Thyroid gland (tissue), 4 donors: ENCODE measurements around the gene MRPL44. TPM values are rescaled to one million over a fixed set of nuclear protein-coding genes. Genes with fewer than 3 reads are reported as not detected.
"Not testable (repeated sequence)": the region's sequence is repeated elsewhere in the genome, so short reads cannot be mapped to it uniquely, and the experiment has no call there.

Experiments
- DNase-seq, 2 donors: peaks; one replicate each; pipeline ENCODE4 v3.0.0-alpha.2; 2019
- H3K27ac ChIP-seq, 3 donors: fragments of 200-600 bp; sonication (generic); 1 replicate in 2 of 3; 2 replicates in 1 of 3; pipeline ENCODE4 v1.5.1; 2016 to 2019; ENCODE audit warnings: mild to moderate bottlenecking in 1 of 3, moderate library complexity in 1 of 3
- H3K27me3 ChIP-seq: fragments of 200-600 bp; sonication (generic); one replicate; pipeline ENCODE4 v1.5.1; 2019
- H3K36me3 ChIP-seq, 2 donors: fragments of 200-600 bp; sonication (generic); one replicate each; pipeline ENCODE4 v1.5.1; 2016 to 2019
- H3K4me1 ChIP-seq, 2 donors: fragments of 200-600 bp; sonication (generic); one replicate each; pipeline ENCODE4 v1.5.1; 2017 to 2019
- H3K4me3 ChIP-seq, 3 donors: fragments of 200-600 bp; sonication (generic); replicated peaks in 1 of 3; 1 replicate in 2 of 3; 2 replicates in 1 of 3; pipeline ENCODE4 v1.5.1; 2016; ENCODE audit warnings: mild to moderate bottlenecking in 1 of 3
- H3K9me3 ChIP-seq: fragments of 200-600 bp; sonication (generic); one replicate; pipeline ENCODE4 v1.5.1; 2017
- POLR2A ChIP-seq, 2 donors: fragments of 450-650 bp; IDR thresholded peaks; one replicate each; pipeline ENCODE4 v1.6.1; 2017; ENCODE audit warnings: antibody characterized with exemption in 2 of 2, mild to moderate bottlenecking in 2 of 2, moderate library complexity in 1 of 2
- WGBS, 2 donors: methylation state at CpG; one replicate each; pipeline ENCODE4 v1.1.5; 2017; 5-methylcytosine and 5-hydroxymethylcytosine counted together
- intact Hi-C: fragments of 100-400 bp; cut with DNase I; formaldehyde crosslinking; loops from one replicate; pipeline ENCODE4 v1.15.1; 2023
- total RNA-seq, 4 donors: library from RNA; depleted of rRNA; stranded (reverse); fragments of >200 nt; gene quantifications; one replicate each; pipeline ENCODE4 v1.2.3, GENCODE V29; 2016
- TF ChIP-seq, protein P1 (sequence below), 6 experiments: fragments of 200-600 bp in 3 of 6; fragments of 450-650 bp in 3 of 6; sonication (generic) in 3 of 6; IDR thresholded peaks; one replicate each; pipeline ENCODE4 v1.5.1; 2016 to 2019; ENCODE audit warnings: antibody characterized with exemption in 6 of 6, mild to moderate bottlenecking in 2 of 6, inconsistent platforms in 1 of 6, moderate library complexity in 1 of 6

MRPL44 gene
- total RNA-seq, 4 donors from 2014 or later, result 18.4 to 27.1 (median 25.3) TPM

DNA sequence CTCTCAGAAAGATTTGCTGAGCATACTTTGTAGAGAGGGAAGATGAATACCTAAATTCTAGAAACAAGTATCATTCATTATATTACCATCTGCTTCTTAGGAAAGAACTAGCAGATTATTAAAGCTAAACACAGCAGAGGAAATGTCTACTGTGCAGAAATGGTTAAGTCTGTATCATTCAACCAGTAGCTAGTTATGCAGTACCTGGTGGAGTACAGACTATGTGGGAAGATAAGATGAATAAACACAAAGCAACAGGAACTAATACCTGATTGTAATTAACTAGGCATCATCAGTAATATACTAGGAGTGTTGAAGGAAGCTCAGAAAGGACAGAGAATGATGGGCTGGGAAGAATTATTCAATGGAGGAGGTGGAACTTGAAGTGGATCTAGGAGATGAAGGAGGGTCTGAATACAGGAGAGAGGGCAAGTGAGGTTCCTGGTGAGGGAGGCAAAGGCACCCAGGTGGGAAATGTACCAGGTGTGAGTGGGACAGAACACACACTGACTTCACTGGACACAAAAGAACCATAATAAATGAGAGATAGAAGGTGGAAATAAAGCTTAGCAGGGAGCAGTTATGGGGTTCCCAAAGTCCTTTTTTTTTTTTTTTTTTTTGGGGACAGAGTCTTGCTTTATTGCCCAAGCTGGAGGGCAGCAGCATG, 21.7 kb upstream of the MRPL44 start:
- H3K4me1 ChIP-seq, result peaks cover 20 to 50% of the 10 kb centered on the region in 2 donors
- no peaks in the 10 kb centered on the region for H3K36me3 ChIP-seq
- intact Hi-C loops, result no loop called here
- H3K4me3 ChIP-seq, result no peak overlapping the region
- no peak overlapping the region for H3K27ac ChIP-seq
- TF ChIP-seq, protein P1, sequence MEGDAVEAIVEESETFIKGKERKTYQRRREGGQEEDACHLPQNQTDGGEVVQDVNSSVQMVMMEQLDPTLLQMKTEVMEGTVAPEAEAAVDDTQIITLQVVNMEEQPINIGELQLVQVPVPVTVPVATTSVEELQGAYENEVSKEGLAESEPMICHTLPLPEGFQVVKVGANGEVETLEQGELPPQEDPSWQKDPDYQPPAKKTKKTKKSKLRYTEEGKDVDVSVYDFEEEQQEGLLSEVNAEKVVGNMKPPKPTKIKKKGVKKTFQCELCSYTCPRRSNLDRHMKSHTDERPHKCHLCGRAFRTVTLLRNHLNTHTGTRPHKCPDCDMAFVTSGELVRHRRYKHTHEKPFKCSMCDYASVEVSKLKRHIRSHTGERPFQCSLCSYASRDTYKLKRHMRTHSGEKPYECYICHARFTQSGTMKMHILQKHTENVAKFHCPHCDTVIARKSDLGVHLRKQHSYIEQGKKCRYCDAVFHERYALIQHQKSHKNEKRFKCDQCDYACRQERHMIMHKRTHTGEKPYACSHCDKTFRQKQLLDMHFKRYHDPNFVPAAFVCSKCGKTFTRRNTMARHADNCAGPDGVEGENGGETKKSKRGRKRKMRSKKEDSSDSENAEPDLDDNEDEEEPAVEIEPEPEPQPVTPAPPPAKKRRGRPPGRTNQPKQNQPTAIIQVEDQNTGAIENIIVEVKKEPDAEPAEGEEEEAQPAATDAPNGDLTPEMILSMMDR (IDR thresholded peaks at IDR 0.05), result no peak
- no peak for TF ChIP-seq POLR2A (IDR thresholded peaks at IDR 0.05)
- no peaks in the 10 kb centered on the region for H3K27me3 ChIP-seq
- H3K9me3 ChIP-seq, result no peaks in the 10 kb centered on the region
- no peak for DNase-seq

DNA sequence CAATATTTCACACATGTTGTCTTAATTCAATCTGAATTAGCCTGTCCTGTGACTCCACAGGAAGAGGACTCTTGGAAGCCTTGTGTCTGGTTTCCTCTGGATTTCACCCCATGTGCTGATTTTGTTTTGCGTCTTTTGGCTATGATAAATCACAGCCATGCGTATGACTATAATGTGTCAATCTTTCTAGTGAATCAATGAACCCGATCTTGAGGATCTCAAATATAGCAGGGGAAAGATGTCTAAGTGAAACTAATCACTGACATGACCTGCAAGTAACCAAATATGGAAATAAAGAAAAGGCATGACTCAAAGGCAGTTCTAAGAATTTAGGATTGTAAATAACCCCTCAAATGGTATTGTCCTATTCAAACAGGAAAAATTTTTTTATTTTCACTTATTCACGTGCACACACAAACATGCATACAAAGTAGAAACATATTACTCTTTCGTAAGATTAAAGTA, 20.4 kb upstream of the MRPL44 start:
- WGBS, 2 donors, result 76 to 77% methylated on average over 5 of the region's 5 CpGs
- peaks cover 20 to 57% of the 10 kb centered on the region in 2 donors for H3K4me1 ChIP-seq
- intact Hi-C loops, result no loop called here
- no peaks in the 10 kb centered on the region for H3K9me3 ChIP-seq
- H3K27ac ChIP-seq, result no peak overlapping the region
- no peak overlapping the region for H3K4me3 ChIP-seq
- no peak for DNase-seq
- H3K27me3 ChIP-seq, result no peaks in the 10 kb centered on the region
- TF ChIP-seq, protein P1 (IDR thresholded peaks at IDR 0.05), result no peak
- TF ChIP-seq POLR2A (IDR thresholded peaks at IDR 0.05), result no peak
- H3K36me3 ChIP-seq, result no peaks in the 10 kb centered on the region

GRCh38 chr2:223937535-223937934, 19.7 kb upstream of the MRPL44 start:
- no peaks in the 10 kb centered on the region for H3K27me3 ChIP-seq
- no peaks in the 10 kb centered on the region for H3K9me3 ChIP-seq
- H3K4me3 ChIP-seq, result no peak overlapping the region
- H3K36me3 ChIP-seq, result no peaks in the 10 kb centered on the region
- 0% methylated on average over 1 of the region's 1 CpG for WGBS, 2 donors
- intact Hi-C loops, result no loop called here
- TF ChIP-seq, protein P1 (IDR thresholded peaks at IDR 0.05), result no peak
- no peak for TF ChIP-seq POLR2A (IDR thresholded peaks at IDR 0.05)
- no peak for DNase-seq
- no peak overlapping the region for H3K27ac ChIP-seq
- peaks cover 20 to 58% of the 10 kb centered on the region in 2 donors for H3K4me1 ChIP-seq

DNA sequence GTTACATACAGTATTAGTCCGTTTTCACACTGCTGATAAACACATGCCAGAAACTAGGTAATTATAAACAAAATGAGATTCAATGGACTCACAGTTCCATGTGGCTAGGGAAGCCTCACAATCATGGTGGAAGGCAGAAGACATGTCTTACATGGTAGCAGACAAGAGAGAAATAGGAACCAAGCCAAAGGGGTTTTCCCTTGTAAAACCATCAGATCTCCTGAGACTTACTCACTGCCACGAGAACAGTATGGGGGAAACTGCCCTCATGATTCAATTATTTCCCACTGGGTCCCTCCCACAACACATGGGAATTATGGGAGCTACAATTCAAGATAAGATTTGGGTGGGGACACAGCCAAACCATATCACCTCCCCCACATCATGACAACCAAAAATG, 17.8 kb upstream of the MRPL44 start:
- 66 to 82% methylated on average over 2 of the region's 2 CpGs for WGBS, 2 donors
- DNase-seq, H3K9me3 ChIP-seq, H3K4me3 ChIP-seq, intact Hi-C loops, H3K36me3 ChIP-seq, H3K27ac ChIP-seq, H3K27me3 ChIP-seq: not testable (repeated sequence)
- H3K4me1 ChIP-seq, result peaks cover 21 to 57% of the 10 kb centered on the region in 2 donors

- Histone ChIP-seq H3K27me3 (no peaks in the 10 kb centered on the region), H3K4me3 (no peak overlapping the region), H3K9me3 (no peaks in the 10 kb centered on the region), H3K27ac (no peak overlapping the region), H3K4me1 (peaks cover 20 to 42% of the 10 kb centered on the region in 2 donors), H3K36me3 (no peaks in the 10 kb centered on the region)
- intact Hi-C loops, result no loop called here
- 72 to 79% methylated on average over 12 of the region's 12 CpGs for WGBS, 2 donors
- no peak for DNase-seq
- no peak for TF ChIP-seq POLR2A (IDR thresholded peaks at IDR 0.05)
- TF ChIP-seq, protein P1 (IDR thresholded peaks at IDR 0.05), result no peak
These were observed 15.5 kb upstream of the MRPL44 start for GRCh38 chr2:223941579-223942277.
